Stimulated activated CD4-positive, alpha-beta T cell treated with anti-CD3 and anti-CD28 coated beads, Interleukin-2, amount 100 ng/mL, for 4 hours (primary cell): Measurements from ENCODE around the gene WDR54.

Experiments used
- DNase-seq: peaks from one replicate; pipeline ENCODE4 v3.0.0-alpha.2; 2020; ENCODE audit warnings: low read depth

WDR54 gene

GRCh38 chr2:74421221-74421870 lies at the start of gene WDR54, which contains the start of gene C2orf81:
Gene WDR54, plus strand, starts transcription at chr2:74421730. Its CDS starts 424 bp downstream, at chr2:74422154.
Gene C2orf81, minus strand, starts transcription at chr2:74421619. Its CDS starts 59 bp downstream, at chr2:74421560.
- DNase-seq = peak; percentile 90

GRCh38 chr2:74372674-74373073 lies 48.9 kb upstream of the WDR54 start:
- DNase-seq = no peak

GRCh38 chr2:74373221-74373676 lies 48.3 kb upstream of the WDR54 start:
- no peak for DNase-seq

- no peak for DNase-seq
These were observed 47.5 kb upstream of the WDR54 start for GRCh38 chr2:74373985-74374384.

GRCh38 chr2:74374509-74375205 lies 46.9 kb upstream of the WDR54 start:
- no peak for DNase-seq

- DNase-seq = no peak
These were observed 45.7 kb upstream of the WDR54 start for GRCh38 chr2:74375838-74376237.

- no peak for DNase-seq
These were observed 43.5 kb upstream of the WDR54 start for GRCh38 chr2:74378007-74378406.

- peak; percentile 3 for DNase-seq
These were observed 41.4 kb upstream of the WDR54 start, which contains the start of gene DCTN1 for GRCh38 chr2:74379851-74380789. Gene DCTN1, minus strand, starts transcription at chr2:74380311. Its CDS starts 274 bp downstream, at chr2:74380037.

GRCh38 chr2:74381751-74382150 lies 39.8 kb upstream of the WDR54 start:
- DNase-seq = no peak

- DNase-seq = no peak
These were observed 38.3 kb upstream of the WDR54 start for GRCh38 chr2:74383254-74383653.

GRCh38 chr2:74384051-74384450 lies 37.5 kb upstream of the WDR54 start:
- DNase-seq = no peak

- no peak for DNase-seq
These were observed 36.1 kb upstream of the WDR54 start for GRCh38 chr2:74385396-74385795.

- DNase-seq = no peak
These were observed 34.2 kb upstream of the WDR54 start for GRCh38 chr2:74387346-74387745.

GRCh38 chr2:74390606-74391005 lies 30.9 kb upstream of the WDR54 start:
- DNase-seq = no peak

GRCh38 chr2:74391209-74391579 lies 30.3 kb upstream of the WDR54 start:
- DNase-seq = no peak

GRCh38 chr2:74391580-74392448 lies 29.7 kb upstream of the WDR54 start:
- DNase-seq = peak; percentile 90

GRCh38 chr2:74392449-74392743 lies 29.1 kb upstream of the WDR54 start:
- DNase-seq = no peak

GRCh38 chr2:74393525-74393924 lies 28.0 kb upstream of the WDR54 start:
- no peak for DNase-seq

GRCh38 chr2:74396149-74396548 lies 25.4 kb upstream of the WDR54 start:
- no peak for DNase-seq

- no peak for DNase-seq
These were observed 21.7 kb upstream of the WDR54 start for GRCh38 chr2:74399785-74400184.

- DNase-seq = no peak
These were observed 19.6 kb upstream of the WDR54 start for GRCh38 chr2:74401891-74402290.

GRCh38 chr2:74406035-74406434 lies 15.5 kb upstream of the WDR54 start:
- DNase-seq = no peak
